Superior temporal gyrus (tissue), 1 donor: ENCODE results near the gene MT2A.
"Not testable (repeated sequence)": the region's sequence is repeated elsewhere in the genome, so short reads cannot be mapped to it uniquely, and the experiment has no call there.

Experiments used
- DNase-seq: peaks from one replicate; pipeline ENCODE4 v3.0.0-alpha.2; 2016; ENCODE audit errors: extremely low spot score

Gene MT2A

DNA sequence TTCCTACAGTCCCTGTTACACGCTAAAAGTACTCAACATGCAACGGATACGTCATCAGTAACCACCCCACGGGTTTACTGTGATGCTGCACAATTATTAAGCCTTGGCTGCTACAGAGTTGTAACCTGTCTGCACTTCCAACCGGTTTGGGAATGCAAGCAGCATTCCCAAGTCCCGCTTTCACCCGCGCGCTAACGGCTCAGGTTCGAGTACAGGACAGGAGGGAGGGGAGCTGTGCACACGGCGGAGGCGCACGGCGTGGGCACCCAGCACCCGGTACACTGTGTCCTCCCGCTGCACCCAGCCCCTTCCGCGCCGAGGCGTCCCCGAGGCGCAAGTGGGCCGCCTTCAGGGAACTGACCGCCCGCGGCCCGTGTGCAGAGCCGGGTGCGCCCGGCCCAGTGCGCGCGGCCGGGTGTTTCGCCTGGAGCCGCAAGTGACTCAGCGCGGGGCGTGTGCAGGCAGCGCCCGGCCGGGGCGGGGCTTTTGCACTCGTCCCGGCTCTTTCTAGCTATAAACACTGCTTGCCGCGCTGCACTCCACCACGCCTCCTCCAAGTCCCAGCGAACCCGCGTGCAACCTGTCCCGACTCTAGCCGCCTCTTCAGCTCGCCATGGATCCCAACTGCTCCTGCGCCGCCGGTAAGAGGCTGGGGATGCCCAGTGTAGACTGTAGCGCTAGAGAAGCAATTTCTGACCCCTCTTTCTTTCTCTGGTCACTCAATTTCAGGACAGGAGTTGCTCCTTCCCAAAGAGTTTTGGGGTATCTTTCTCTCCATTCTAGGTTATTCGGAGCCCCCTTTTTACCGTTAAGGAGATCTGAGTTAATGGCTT lies at the start of gene MT2A:
TSS of gene MT2A (plus strand) at position 542 of the 833 bp plus-strand sequence. CDS start at position 614, 72 bp downstream.
- DNase-seq: peak; percentile 90

DNA sequence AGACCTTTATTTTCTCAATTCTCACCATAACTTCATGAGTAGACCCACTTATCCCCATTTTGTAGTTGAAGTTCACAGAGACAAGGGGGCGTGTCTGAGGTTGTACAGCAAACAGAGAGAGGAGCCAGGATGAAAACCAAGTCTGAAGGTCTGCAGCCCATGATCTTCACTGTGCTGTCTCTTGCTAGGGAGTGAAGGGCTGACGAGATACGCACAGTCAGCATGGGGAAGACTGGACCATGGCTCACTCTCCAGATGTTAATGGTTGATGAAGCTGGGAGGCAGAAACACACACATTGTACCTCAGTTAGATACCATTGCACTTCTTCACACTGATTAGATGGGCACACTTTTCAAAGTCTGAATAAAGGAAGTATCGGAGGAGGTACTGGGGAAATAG lies 49.3 kb upstream of the MT2A start:
- DNase-seq: no peak

DNA sequence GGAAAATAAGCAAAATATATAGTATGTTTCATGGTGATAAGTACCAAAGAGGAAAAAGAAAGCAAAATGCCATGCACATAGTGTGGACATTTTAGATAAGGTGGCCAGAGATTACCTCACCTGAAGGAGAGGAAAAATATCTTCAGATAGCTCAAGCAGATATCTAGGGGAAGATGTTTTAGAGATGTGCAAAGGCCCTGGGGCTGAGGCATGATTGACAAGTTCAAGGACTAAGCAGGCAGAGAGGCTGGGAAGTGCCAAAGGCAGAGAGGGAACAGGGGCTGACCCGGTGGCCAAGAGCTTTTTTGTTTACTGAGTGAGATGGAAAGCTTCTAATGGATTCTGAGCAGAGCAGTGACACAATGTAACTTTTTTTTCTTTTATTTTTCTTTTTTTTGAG lies 47.9 kb upstream of the MT2A start:
- no peak for DNase-seq

DNA sequence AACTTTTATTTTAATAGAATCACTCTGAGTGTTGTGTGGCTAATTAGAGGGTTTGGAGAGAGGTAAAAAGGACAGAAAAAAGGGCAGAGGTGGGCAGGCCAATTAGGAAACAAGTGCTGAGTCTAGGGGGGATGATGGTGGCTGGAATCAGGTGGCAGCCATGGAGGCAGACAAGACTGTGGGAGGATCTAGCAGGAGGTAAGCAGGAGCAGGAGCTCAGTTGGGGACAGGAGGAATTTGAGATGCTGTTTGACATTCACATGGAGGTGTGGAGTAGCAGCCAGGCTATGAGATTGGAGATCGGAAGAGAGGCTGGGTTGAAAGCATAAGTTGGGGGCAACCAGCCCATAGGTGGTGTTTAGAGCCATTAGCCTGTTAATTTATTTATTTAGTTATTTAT lies 47.3 kb upstream of the MT2A start:
- DNase-seq: no peak

DNA sequence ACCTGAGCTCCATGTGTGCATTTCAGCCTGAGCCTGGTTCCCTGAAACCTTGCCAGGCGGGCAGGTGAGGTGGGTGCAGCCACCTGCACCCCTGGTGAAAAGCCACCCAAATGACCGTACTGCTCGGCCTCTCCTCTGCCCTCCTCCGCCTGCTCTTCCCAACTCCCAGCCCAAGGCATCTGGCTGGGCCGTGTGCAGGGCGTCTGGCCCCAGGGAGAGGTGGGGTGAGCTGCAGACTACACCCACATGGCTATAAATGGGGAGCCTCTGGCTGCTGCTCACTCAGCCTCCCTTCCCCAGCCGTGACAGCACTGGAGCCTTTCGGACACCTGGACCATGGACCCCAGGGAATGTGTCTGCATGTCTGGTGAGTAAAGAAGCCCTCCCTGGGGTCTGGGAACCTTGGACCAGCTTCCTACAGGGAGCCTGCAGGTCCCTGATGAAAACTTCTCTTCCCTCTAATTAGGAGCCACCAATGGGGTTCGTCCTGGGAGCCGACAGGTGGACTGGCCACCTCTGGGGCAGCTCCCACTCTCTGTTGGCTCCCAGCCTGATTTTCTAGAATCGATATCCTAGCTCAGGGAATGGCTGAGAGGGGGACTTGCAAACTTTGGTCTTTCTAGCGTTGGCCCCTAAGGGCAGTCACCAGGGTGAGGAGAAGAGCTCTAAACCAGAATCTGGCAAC lies 43.4 kb upstream of the MT2A start, which contains the start of gene MT4:
TSS of gene MT4 (plus strand) at position 281 of the 685 bp plus-strand sequence. CDS start at position 337, 56 bp downstream.
- no peak for DNase-seq

DNA sequence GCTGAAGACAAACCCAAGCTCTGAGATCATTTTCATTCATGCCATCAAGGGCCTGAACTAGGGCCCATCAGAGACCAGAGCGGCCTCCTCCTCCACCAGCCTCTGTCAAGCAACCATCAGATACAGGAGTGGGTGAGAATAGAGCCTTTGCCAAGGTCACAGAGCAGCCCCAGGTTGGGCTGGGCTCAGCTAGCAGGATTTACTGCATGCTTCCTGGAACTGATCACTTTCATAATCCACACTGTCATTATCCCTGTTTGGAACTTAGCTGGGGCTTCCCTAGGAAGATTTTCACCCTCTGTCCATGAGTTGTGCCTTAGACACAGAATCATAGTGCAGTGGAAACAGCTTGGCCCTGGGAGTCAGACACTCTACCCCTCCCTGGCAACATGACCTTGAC lies 38.4 kb upstream of the MT2A start:
- DNase-seq: no peak

DNA sequence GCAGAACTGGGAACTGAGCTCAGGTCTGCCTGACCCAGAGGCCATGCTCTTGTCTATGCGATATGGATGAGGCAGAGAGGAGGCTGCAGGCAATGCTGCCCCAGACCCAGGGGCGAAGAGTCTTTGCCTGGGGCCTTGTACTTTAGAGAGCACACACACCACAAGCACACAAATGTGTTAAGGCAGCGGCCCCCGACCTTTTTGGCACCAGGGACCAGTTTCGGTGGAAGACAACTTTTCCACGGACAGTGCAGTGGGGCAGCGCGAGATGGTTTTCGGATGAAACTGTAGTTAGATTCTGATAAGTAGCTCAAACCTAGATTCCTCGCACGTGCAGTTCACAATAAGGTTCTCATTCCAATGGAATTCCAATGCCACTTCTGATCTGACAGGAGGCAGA lies 36.9 kb upstream of the MT2A start:
- no peak for DNase-seq

DNA sequence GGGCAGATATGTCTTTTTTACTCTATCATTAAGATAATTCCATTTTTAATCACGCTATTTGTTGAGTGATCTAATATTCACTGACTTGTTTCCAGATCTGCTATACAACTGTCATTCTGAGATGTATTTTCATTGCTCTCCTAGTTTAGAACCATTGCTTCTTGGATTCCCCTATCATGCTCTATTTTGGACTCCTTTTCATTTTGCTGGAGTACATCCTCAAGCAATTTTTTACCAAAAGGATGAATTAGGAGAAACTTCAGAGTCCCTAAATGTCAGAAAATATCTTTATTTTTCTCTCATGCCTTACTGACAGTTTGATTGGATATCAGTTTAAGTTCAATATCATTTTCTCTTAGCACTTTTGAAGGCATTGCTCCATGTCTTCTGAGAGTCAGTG lies 33.8 kb upstream of the MT2A start:
- no peak for DNase-seq

DNA sequence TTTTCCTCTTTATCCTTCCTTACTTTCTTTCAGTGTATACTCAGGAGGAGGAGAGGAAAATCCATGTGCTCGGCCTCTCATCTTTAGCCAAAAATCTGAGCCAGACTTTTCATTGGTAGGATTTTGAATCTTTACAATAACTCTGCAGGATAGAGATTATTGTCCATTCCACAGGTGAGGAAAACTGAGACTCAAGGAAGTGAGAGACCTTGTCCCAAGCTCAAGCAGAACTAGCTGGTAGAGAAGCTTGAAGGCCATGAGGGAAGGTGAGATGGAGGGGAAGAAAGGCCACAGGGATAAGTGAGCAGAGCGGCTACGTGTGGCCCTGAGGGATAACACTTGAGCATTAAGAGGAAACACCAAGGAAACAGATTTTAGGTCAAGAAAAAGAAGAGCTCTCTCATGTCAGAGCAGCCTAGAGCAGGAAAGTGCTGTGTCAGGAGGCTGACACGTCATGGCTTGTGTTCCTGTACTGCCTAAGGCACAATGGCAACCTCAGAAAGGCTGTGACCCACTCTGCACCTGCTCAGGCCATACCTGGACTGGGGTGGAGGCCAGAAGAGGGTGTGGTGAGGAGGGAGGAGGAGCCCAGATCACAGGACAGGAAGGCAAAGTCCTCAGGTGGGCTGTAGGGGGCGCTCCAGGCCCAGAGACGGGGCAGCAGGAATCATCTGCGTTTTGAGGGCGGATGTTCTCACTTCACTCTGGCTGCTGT lies 31.6 kb upstream of the MT2A start:
- DNase-seq: no peak

DNA sequence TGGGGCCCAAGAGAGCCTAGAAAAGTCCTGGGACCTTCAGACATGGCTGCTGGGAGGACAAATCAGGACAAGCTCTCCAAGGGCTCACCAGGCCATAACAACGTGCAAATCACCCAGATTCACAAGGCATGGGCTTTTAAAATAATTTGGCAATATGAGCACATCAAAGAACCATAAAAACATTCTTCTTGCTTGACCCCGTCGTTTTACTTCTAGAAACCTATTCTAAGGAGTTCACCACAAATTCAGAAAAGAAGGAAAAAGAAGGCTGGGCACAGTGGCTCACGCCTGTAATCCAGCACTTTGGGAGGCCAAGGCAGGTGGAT lies 31.1 kb upstream of the MT2A start:
- DNase-seq: no peak

DNA sequence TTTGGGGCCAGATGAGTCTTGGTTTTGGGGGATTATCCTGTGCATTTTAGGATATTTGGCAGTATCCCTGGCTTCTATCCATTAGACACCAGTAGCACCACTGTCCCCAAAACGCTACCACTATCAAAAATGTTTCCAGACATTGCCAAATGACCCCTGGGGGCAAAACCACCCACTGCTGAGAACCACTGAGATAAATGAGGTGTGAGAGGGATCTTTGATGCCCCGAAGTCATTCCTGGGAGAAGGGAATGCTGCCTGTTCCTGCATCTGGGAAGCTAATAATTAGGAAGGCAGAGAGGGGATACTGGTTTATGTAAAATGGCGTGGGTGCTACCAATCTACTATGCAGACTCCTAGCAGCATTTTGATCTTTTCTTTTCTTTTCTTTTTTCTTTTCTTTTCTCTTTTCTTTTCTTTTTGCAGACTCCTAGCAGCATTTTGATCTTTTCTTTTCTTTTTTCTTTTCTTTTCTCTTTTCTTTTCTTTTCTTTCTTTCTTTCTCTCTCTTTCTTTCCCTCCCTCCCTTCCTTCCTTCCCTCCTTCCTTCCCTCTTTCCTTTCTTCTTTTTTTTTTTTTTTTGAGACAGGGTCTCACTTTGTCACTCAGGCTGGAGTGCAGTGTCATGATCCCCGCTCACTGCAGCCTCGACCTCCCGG lies 27.9 kb upstream of the MT2A start:
- DNase-seq: no peak

DNA sequence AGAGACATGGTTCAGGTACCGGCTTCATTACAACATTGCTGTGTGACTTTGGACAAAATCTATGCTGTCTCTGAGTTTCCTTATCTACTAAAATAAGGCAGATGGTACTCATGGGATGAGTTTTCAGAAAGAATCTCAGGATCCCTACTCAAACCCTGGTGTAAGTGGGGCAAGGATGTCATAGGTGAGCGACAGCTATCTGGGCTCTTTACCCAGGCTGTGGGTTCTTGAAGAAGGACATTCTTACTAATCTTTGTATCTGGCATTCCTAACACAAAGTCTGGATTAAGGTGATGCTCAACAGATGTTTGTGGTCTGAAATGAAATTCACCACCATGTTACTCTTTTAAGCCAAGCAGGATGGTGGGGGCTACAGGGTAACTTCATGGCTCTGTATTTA lies 25.5 kb upstream of the MT2A start:
- DNase-seq: not testable (repeated sequence)

DNA sequence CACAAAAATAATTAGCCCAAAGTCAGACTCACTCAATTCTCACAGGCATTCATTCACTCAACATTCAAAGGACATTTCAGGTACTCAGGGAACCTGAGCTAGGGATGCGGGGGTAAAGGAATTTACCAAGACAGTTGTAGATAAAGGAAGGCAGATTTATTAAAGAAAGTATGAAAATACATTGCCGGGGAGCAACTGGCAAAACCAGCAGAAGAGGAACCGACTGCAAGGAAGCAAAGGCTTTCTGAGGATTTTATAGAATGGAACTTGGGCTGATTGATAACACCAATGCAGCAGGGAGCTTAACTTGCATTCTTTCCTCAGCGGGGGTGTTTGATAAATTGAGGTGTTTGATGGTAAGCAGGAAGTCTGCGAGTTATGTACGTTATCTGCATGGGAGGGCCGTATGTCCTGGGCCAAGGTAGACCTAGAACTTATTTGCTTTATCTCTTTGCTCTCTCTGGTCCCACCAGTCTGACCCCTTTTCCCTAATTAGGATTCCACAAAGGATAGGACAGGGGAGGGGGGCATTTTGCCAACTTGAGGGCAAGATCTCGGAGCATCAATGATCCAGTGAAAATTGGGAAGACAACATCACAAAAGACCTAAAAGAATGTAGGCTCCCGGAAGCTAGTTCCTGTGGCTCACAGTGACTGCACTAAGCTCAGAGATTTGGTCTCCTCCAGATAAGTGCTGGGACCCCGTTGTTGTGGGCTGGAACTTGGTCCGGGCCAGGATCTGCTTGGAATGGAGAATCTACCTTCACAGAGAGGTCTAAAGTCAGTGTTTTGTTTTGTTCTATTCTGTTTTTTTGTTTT lies 24.8 kb upstream of the MT2A start:
- DNase-seq: no peak

DNA sequence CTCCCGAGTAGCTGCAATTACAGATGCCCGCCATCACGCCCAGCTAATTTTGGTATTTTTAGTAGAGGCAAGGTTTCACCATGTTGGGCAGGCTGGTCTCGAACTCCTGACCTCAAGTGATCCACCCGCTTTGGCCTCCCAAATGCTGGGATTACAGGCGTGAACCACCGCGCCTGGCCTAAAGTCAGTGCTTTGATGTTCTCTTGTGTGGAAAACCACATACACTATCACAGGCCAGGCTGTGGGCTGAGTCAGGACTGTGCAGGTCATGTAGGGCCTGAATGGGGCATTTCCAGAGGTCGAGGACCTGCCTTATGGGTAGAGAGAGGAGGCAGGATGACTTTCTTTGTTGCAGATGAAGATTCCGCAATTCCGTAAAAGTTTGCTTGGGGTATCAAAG lies 24.1 kb upstream of the MT2A start:
- no peak for DNase-seq

DNA sequence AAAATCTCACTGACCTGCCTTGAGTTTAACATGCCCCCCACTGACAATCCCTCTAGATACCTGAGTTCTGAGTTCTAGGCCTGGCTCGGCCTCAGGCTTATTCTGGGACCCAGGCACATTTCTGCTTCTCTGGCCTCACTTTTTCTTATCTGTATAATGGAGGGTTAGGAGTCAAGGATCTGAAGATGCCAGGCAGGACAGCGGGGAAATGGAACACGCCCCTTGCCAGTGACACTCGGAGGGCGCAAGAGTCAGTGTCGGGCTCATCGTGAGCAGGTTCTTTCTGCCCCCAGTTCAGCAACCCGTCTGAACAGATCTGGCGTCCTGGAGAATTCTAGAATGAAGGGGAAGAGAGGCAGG lies 19.6 kb upstream of the MT2A start:
- no peak for DNase-seq

DNA sequence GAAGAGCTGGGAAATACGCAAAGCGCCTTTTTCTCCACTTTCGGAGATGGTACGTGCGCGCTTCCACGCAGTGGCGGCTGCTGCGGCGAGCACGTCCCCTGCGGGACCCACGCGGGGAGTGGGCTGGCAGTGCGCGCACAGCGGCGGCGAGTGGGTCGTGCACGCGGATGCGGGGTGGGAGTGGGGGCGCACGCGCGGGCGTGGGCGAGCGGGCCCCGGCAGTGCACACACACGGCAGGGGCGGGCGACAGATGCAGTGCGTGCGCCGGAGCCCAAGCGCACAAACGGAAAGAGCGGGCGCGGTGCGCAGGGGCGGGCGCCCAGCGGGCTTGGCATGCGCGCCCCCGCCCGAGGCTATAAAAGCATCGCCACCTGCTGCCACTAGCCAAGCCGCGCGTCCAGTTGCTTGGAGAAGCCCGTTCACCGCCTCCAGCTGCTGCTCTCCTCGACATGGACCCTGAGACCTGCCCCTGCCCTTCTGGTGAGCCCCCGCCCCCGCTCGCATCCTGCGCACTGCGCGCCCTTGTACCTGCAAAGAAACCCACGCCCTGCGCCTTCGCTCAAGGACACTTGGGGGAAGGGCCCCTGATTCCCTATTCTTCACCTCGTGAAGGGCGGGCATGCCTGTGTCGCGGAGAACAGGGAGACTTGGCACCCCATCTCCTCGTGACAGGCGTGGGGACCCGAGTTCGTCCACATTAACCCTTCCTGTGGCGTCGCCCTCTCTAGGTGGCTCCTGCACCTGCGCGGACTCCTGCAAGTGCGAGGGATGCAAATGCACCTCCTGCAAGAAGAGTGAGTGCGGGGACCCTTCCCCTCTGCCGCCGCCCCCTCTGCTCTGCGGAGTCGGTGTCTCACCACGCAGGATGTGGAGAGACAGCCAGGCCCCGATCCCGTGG lies 19.0 kb upstream of the MT2A start, which contains the start of gene MT3:
TSS of gene MT3 (plus strand) at position 388 of the 899 bp plus-strand sequence. CDS start at position 451, 63 bp downstream.
- DNase-seq: peak; percentile 84

DNA sequence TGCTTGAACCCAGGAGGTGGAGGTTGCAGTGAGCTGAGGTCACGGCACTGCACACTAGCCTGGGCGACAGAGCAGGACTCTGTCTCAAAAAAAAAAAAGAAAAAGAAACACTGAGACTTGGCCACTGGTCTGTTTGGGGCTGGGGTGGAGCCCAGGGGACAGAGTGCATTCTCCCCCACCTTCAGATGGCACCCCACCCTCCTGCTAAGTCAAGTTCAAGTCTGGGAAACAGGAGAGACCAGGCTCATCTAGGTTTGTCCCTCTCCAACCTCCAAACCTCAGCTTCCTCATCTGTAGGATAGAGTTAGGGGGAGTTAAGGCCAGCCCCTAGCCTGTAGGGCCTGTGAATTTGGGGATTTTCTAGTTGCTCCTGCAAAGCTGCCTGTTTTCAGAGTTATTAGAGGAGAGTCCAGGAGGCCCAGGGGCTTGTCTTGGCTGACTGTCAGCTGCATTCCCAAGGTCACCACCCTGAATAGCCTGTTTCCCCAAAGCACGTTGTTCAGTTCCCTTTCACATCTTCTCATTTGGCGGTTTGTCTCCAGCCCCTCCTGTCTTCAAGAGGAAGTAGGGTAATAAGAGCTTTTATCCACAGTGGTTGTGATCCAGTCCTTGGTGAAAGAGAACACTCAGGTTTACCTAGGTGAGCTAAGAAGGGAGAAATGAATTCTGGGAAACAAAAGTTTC lies 16.9 kb upstream of the MT2A start:
- no peak for DNase-seq

DNA sequence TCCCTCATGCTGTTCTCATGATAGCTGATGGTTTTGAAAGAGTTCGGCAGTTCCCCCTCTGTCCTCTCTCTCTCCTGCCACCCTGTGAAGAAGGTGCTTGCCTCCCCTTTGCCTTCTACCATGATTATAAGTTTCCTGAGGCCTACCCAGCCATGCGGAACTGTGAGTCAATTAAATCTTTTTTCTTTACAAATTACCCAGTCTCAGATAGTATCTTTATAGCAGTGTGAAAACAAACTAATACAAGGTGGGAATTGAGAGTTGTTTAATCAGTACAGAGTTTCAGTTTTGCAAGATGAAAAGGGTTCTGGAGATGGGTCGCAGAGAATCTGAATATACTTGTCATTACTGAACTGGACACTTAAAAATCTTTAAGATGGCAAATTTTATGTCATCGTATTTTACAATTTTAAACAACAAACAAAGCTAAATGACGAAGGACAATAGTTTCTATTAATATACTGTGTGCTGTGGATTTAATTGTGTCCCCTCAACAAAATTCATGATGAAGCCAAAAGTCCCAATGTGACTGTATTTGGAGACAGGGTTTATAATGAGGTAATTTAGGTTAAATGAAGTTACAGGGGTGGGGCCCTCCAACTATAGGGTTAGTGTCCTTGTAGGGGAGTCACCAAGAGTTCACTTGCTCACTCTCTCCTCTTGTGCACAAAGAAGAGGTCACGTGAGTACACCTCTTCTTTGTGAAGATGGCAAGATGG lies 14.7 kb upstream of the MT2A start:
- DNase-seq: no peak

DNA sequence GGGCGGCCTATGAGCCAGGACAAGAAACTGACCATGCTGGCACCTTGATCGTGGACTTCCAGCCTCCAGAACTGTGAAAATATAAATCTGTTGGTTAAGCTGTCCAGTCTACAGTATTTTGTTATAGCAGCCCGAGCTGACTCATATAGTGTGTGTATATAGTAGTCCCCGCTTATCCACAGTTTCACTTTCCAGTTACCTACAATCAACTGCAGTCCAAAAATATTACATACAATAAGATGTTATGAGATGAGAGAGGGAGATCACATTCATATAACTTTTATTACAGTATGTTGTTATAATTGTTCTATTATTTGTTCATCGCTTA lies 14.1 kb upstream of the MT2A start:
- DNase-seq: no peak
